IPS-18a (cell line): ENCODE results near the gene EHMT1.

ENCODE experiments used
- H3K27ac ChIP-seq: one replicate; pipeline ENCODE4 v1.5.1; 2013; ENCODE audit warnings: low read length
- H3K27me3 ChIP-seq: one replicate; pipeline ENCODE4 v1.6.1; 2013; ENCODE audit warnings: mild to moderate bottlenecking, low read length; ENCODE audit not compliant: control insufficient read depth, insufficient read depth
- H3K36me3 ChIP-seq: one replicate; pipeline ENCODE4 v1.6.1; 2013; ENCODE audit warnings: low read depth, low read length; ENCODE audit not compliant: control insufficient read depth
- H3K4me1 ChIP-seq: one replicate; pipeline ENCODE4 v1.6.1; 2013; ENCODE audit warnings: low read depth, low read length; ENCODE audit not compliant: control insufficient read depth
- H3K4me3 ChIP-seq: one replicate; pipeline ENCODE4 v1.5.1; 2013; ENCODE audit warnings: low read length
- H3K9ac ChIP-seq: one replicate; pipeline ENCODE4 v1.6.1; 2013; ENCODE audit warnings: mild to moderate bottlenecking, low read length, moderate library complexity
- H3K9me3 ChIP-seq: one replicate; pipeline ENCODE4 v1.6.1; 2013; ENCODE audit warnings: low read depth, low read length; ENCODE audit not compliant: control insufficient read depth

Gene EHMT1

GRCh38 chr9:137851516-137852267, 232.9 kb downstream of the EHMT1 start:
- Histone ChIP-seq H3K4me1 (no peaks in the 10 kb centered on the region), H3K36me3 (no peaks in the 10 kb centered on the region), H3K4me3 (no peak overlapping the region), H3K27ac (no peak overlapping the region), H3K9me3 (no peaks in the 10 kb centered on the region), H3K9ac (no peak overlapping the region), H3K27me3 (no peaks in the 10 kb centered on the region)

- Histone ChIP-seq H3K4me3 (no peak overlapping the region), H3K9me3 (no peaks in the 10 kb centered on the region), H3K9ac (no peak overlapping the region), H3K36me3 (no peaks in the 10 kb centered on the region), H3K27me3 (no peaks in the 10 kb centered on the region), H3K4me1 (no peaks in the 10 kb centered on the region), H3K27ac (no peak overlapping the region)
Measured at GRCh38 chr9:137853392-137853995, 234.7 kb downstream of the EHMT1 start.

GRCh38 chr9:137860361-137860760, 241.6 kb downstream of the EHMT1 start:
- Histone ChIP-seq H3K4me3 (no peak overlapping the region), H3K27me3 (no peaks in the 10 kb centered on the region), H3K27ac (no peak overlapping the region), H3K4me1 (no peaks in the 10 kb centered on the region), H3K36me3 (no peaks in the 10 kb centered on the region), H3K9ac (no peak overlapping the region), H3K9me3 (no peaks in the 10 kb centered on the region)

- Histone ChIP-seq H3K9ac (no peak overlapping the region), H3K27ac (no peak overlapping the region), H3K27me3 (no peaks in the 10 kb centered on the region), H3K4me3 (no peak overlapping the region), H3K4me1 (no peaks in the 10 kb centered on the region), H3K9me3 (no peaks in the 10 kb centered on the region), H3K36me3 (no peaks in the 10 kb centered on the region)
Measured at GRCh38 chr9:137865581-137866145, 246.9 kb downstream of the EHMT1 start.

GRCh38 chr9:137866226-137867141, 247.7 kb downstream of the EHMT1 start:
- H3K36me3 ChIP-seq = no peaks in the 10 kb centered on the region
- no peak overlapping the region for H3K4me3 ChIP-seq
- no peaks in the 10 kb centered on the region for H3K4me1 ChIP-seq
- no peak overlapping the region for H3K27ac ChIP-seq
- no peak overlapping the region for H3K9ac ChIP-seq
- H3K27me3 ChIP-seq = no peaks in the 10 kb centered on the region
- no peaks in the 10 kb centered on the region for H3K9me3 ChIP-seq

- Histone ChIP-seq H3K27me3 (peaks cover 8% of the 10 kb centered on the region), H3K36me3 (no peaks in the 10 kb centered on the region), H3K9me3 (no peaks in the 10 kb centered on the region)
Measured at GRCh38 chr9:137870432-137870831, 251.6 kb downstream of the EHMT1 start.

GRCh38 chr9:137872296-137872695, 253.5 kb downstream of the EHMT1 start:
- Histone ChIP-seq H3K27ac (no peak overlapping the region), H3K9ac (no peak overlapping the region), H3K9me3 (no peaks in the 10 kb centered on the region)

More at GRCh38 chr9:137870432-137870831, 251.6 kb downstream of the EHMT1 start:
- Histone ChIP-seq H3K4me3 (no peak overlapping the region), H3K9ac (no peak overlapping the region), H3K4me1 (no peaks in the 10 kb centered on the region), H3K27ac (no peak overlapping the region)

GRCh38 chr9:137873408-137873807, 254.6 kb downstream of the EHMT1 start:
- Histone ChIP-seq H3K4me1 (no peaks in the 10 kb centered on the region), H3K36me3 (no peaks in the 10 kb centered on the region), H3K27ac (no peak overlapping the region), H3K9ac (no peak overlapping the region), H3K4me3 (no peak overlapping the region), H3K9me3 (no peaks in the 10 kb centered on the region), H3K27me3 (peaks cover 27% of the 10 kb centered on the region)

More at GRCh38 chr9:137872296-137872695, 253.5 kb downstream of the EHMT1 start:
- H3K36me3 ChIP-seq = no peaks in the 10 kb centered on the region
- H3K4me1 ChIP-seq = no peaks in the 10 kb centered on the region
- H3K27me3 ChIP-seq = peaks cover 25% of the 10 kb centered on the region
- H3K4me3 ChIP-seq = no peak overlapping the region

- no peaks in the 10 kb centered on the region for H3K4me1 ChIP-seq
- no peak overlapping the region for H3K27ac ChIP-seq
- H3K4me3 ChIP-seq = no peak overlapping the region
- no peaks in the 10 kb centered on the region for H3K36me3 ChIP-seq
- H3K9me3 ChIP-seq = no peaks in the 10 kb centered on the region
- H3K27me3 ChIP-seq = peaks cover 28% of the 10 kb centered on the region
- no peak overlapping the region for H3K9ac ChIP-seq
Measured at GRCh38 chr9:137873858-137874362, 255.1 kb downstream of the EHMT1 start.

- Histone ChIP-seq H3K4me3 (no peak overlapping the region), H3K9ac (no peak overlapping the region), H3K27me3 (peaks cover 28% of the 10 kb centered on the region), H3K9me3 (no peaks in the 10 kb centered on the region), H3K4me1 (no peaks in the 10 kb centered on the region), H3K36me3 (no peaks in the 10 kb centered on the region), H3K27ac (no peak overlapping the region)
Measured at GRCh38 chr9:137875354-137875753, 256.5 kb downstream of the EHMT1 start.

GRCh38 chr9:137875846-137876245, 257.0 kb downstream of the EHMT1 start:
- Histone ChIP-seq H3K4me1 (no peaks in the 10 kb centered on the region), H3K4me3 (no peak overlapping the region), H3K27me3 (peaks cover 28% of the 10 kb centered on the region), H3K9ac (no peak overlapping the region), H3K36me3 (no peaks in the 10 kb centered on the region), H3K9me3 (no peaks in the 10 kb centered on the region), H3K27ac (no peak overlapping the region)
